ENCODE data around the gene CDH13.

The CDH13 gene

DNA sequence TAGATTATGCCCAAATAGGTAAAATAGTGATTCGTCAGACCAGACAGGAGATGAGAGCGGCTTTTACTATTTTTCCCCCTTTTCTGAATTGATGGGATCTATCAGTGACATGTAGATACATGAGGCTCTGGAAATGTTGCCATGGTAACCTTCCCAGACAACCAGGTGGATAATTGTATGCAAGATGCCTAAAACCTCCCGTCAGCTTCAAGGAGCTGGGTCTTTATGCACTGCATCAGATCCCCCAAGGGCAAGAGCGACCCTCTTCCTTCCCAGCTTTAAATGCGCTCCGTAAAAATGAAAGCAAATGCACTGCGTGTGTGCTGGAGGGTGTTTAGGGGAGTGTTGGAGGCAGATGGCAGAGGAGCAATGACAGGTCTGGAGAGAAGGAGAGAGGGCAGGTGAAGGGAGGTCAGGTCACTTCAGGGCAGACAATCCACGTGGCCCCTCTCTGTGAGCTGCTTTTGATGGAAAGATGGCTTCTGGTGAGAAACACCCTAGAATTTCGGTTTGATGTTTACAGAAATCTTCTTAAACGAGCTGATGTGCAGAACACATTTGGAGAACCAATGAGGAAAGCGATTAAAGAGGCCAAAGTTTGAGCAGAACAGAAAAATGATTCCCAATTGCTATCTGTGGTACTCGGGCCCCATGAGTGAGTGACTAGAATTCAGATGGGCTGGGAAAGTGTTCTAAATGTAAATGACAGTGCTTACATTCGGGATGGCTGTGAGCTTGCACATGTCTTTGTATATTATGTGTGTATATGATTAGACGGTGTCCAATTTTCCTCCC, 719.3 kb downstream of the CDH13 start:
- no peak overlapping the region for H3K27ac ChIP-seq (ENCODE audit: low read length)
- H3K4me1 ChIP-seq (ENCODE audit: control insufficient read depth, insufficient read depth, low read length) = no peaks in the 10 kb centered on the region
- H3K36me3 ChIP-seq (ENCODE audit: control insufficient read depth, insufficient read depth, low read length) = no peaks in the 10 kb centered on the region
- no CpG with 5 or more reads among the region's 14 CpGs for WGBS (ENCODE audit: insufficient coverage, insufficient read length)
- no peaks in the 10 kb centered on the region for H3K27me3 ChIP-seq (ENCODE audit: control insufficient read depth, insufficient read depth, low read length)
- DNase-seq (ENCODE audit: low read depth, low spot score) = no peak
- H3K9me3 ChIP-seq (ENCODE audit: control insufficient read depth, insufficient read depth, low read length) = no peaks in the 10 kb centered on the region
- H3K4me3 ChIP-seq (ENCODE audit: low read length) = no peak overlapping the region

DNA sequence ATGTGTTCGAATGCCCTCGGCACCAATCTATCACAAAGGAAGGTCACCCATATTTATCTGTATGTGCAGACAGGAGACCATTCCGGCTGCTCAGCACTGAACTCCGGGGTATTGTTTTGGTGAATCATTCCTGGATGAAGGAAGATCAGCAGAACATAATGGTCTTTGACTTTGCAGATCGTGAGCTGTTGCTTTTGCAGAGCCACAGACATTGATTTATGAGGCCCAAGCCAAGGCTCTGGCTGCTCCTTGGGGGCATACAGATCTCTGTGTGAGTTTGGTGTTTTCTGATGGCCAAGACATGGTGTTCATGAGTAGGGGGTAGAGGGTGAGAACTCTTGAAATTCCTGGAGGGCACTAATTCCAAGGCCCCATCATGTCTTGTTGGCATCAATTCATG, 722.2 kb downstream of the CDH13 start:
- Histone ChIP-seq H3K4me3 (ENCODE audit: low read length) (no peak overlapping the region), H3K9me3 (ENCODE audit: control insufficient read depth, insufficient read depth, low read length) (no peaks in the 10 kb centered on the region), H3K27ac (ENCODE audit: low read length) (no peak overlapping the region), H3K36me3 (ENCODE audit: control insufficient read depth, insufficient read depth, low read length) (no peaks in the 10 kb centered on the region), H3K4me1 (ENCODE audit: control insufficient read depth, insufficient read depth, low read length) (no peaks in the 10 kb centered on the region), H3K27me3 (ENCODE audit: control insufficient read depth, insufficient read depth, low read length) (no peaks in the 10 kb centered on the region)
- no peak for DNase-seq (ENCODE audit: low read depth, low spot score)
- no CpG with 5 or more reads among the region's 5 CpGs for WGBS (ENCODE audit: insufficient coverage, insufficient read length)

DNA sequence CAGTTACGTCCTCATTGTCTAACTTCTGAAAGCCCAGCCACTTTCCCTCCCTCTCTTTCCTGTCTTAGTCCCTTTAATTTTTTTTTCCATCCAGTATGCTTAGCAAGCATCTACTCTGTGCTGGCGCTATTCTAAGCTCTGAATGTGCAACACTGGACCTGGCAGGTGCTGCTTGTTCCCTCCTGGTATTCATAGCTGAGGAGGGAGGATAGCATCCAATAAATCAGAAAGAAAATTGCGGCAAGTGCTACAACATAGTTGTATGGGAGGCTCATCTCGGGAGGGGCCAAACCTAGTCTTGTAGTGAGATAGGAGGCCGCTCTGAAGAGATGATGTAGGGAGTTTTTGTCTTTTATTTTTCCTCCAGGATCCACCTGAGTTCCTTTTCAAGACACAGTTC, 723.7 kb downstream of the CDH13 start:
- Histone ChIP-seq H3K27me3 (ENCODE audit: control insufficient read depth, insufficient read depth, low read length) (no peaks in the 10 kb centered on the region), H3K36me3 (ENCODE audit: control insufficient read depth, insufficient read depth, low read length) (no peaks in the 10 kb centered on the region), H3K4me1 (ENCODE audit: control insufficient read depth, insufficient read depth, low read length) (no peaks in the 10 kb centered on the region), H3K9me3 (ENCODE audit: control insufficient read depth, insufficient read depth, low read length) (no peaks in the 10 kb centered on the region), H3K4me3 (ENCODE audit: low read length) (no peak overlapping the region), H3K27ac (ENCODE audit: low read length) (no peak overlapping the region)
- WGBS (ENCODE audit: insufficient coverage, insufficient read length) = no CpG with 5 or more reads among the region's 5 CpGs
- no peak for DNase-seq (ENCODE audit: low read depth, low spot score)

GRCh38 chr16:83351846-83352245, 725.1 kb downstream of the CDH13 start:
- H3K27ac ChIP-seq (ENCODE audit: low read length) = no peak overlapping the region
- no peak for DNase-seq (ENCODE audit: low read depth, low spot score)
- WGBS (ENCODE audit: insufficient coverage, insufficient read length) = no CpG with 5 or more reads among the region's 2 CpGs
- H3K9me3 ChIP-seq (ENCODE audit: control insufficient read depth, insufficient read depth, low read length) = no peaks in the 10 kb centered on the region
- no peak overlapping the region for H3K4me3 ChIP-seq (ENCODE audit: low read length)
- H3K4me1 ChIP-seq (ENCODE audit: control insufficient read depth, insufficient read depth, low read length) = no peaks in the 10 kb centered on the region
- no peaks in the 10 kb centered on the region for H3K27me3 ChIP-seq (ENCODE audit: control insufficient read depth, insufficient read depth, low read length)
- H3K36me3 ChIP-seq (ENCODE audit: control insufficient read depth, insufficient read depth, low read length) = no peaks in the 10 kb centered on the region

DNA sequence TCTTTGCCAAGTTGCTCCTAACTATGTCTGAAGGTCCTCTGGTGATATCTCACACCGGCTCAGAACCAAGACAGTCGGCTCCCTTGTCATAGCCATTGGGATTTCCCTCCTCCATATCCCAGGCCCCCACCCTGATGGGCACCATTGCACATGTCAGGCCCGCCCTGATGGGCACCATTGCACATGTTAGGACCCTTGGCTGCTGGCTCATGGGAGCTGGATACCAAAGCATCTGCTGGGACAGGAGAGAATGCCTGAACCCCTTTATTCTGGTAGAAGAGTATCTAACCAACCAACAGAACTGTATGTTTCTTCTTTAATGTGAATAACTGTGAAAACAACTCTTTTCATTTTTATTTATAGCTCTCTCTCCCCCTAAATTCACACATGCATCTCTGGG, 726.5 kb downstream of the CDH13 start:
- no CpG with 5 or more reads among the region's 3 CpGs for WGBS (ENCODE audit: insufficient coverage, insufficient read length)

DNA sequence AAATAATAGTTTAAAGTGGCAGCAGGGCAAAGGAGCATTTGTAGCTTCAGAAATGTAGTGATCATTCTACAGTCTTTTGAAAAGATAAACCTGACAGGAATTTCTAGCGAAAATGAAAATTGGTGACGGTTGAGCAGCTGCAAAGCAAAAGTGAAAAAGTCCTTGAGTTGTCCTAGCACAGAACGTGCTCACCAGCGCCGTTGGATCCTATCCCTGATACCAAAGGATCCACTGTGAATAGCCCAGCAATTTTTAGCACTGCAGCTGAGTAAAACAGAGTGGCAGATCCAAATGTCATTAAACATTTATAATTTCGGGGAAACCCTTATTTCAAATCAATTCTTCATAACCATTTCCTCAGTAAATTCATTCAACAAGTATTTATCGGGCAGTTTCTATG, 727.2 kb downstream of the CDH13 start:
- Histone ChIP-seq H3K36me3 (ENCODE audit: control insufficient read depth, insufficient read depth, low read length) (no peaks in the 10 kb centered on the region), H3K27ac (ENCODE audit: low read length) (no peak overlapping the region), H3K9me3 (ENCODE audit: control insufficient read depth, insufficient read depth, low read length) (no peaks in the 10 kb centered on the region), H3K27me3 (ENCODE audit: control insufficient read depth, insufficient read depth, low read length) (no peaks in the 10 kb centered on the region), H3K4me1 (ENCODE audit: control insufficient read depth, insufficient read depth, low read length) (no peaks in the 10 kb centered on the region), H3K4me3 (ENCODE audit: low read length) (no peak overlapping the region)
- WGBS (ENCODE audit: insufficient coverage, insufficient read length) = 100% methylated on average over 1 of the region's 7 CpGs
- no peak for DNase-seq (ENCODE audit: low read depth, low spot score)

More for the DNA sequence above, 726.5 kb downstream of the CDH13 start:
- H3K9me3 ChIP-seq (ENCODE audit: control insufficient read depth, insufficient read depth, low read length) = no peaks in the 10 kb centered on the region
- no peaks in the 10 kb centered on the region for H3K27me3 ChIP-seq (ENCODE audit: control insufficient read depth, insufficient read depth, low read length)
- no peaks in the 10 kb centered on the region for H3K4me1 ChIP-seq (ENCODE audit: control insufficient read depth, insufficient read depth, low read length)
- H3K4me3 ChIP-seq (ENCODE audit: low read length) = no peak overlapping the region
- H3K27ac ChIP-seq (ENCODE audit: low read length) = no peak overlapping the region
- DNase-seq (ENCODE audit: low read depth, low spot score) = no peak
- no peaks in the 10 kb centered on the region for H3K36me3 ChIP-seq (ENCODE audit: control insufficient read depth, insufficient read depth, low read length)

DNA sequence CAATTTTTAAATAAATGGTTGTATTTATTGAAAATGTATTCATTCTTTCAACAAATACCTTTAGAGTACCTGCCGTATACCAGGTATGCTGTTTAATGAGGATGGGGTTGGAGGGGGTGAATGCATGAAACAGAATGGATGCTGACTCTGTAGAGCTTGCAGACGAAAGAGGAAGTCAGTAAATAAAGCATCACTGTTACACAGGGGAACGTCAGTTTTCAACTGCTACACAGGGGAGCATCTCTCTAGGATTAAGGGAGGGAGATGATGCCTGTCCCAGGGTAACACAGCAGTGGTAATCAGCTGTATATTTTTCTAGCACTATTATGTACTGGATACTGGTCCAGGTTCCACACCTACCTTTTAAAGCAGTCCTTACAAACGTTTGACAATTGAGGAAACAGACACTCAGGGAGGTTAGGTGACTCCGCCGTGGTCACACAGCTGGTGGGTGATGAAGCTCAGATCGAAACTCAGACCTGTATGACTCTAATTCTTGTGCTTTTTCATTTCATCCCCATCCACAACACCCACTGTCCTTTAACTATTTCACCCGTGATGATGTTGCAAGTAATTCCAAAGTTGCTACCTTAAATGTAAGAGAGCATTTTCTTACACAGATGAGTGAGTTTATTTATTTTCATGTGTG, 728.9 kb downstream of the CDH13 start:
- H3K4me3 ChIP-seq (ENCODE audit: low read length) = no peak overlapping the region
- no peaks in the 10 kb centered on the region for H3K9me3 ChIP-seq (ENCODE audit: control insufficient read depth, insufficient read depth, low read length)
- no peaks in the 10 kb centered on the region for H3K27me3 ChIP-seq (ENCODE audit: control insufficient read depth, insufficient read depth, low read length)
- no peak overlapping the region for H3K27ac ChIP-seq (ENCODE audit: low read length)
- H3K36me3 ChIP-seq (ENCODE audit: control insufficient read depth, insufficient read depth, low read length) = no peaks in the 10 kb centered on the region
- no peak for DNase-seq (ENCODE audit: low read depth, low spot score)
- H3K4me1 ChIP-seq (ENCODE audit: control insufficient read depth, insufficient read depth, low read length) = no peaks in the 10 kb centered on the region
- no CpG with 5 or more reads among the region's 8 CpGs for WGBS (ENCODE audit: insufficient coverage, insufficient read length)

DNA sequence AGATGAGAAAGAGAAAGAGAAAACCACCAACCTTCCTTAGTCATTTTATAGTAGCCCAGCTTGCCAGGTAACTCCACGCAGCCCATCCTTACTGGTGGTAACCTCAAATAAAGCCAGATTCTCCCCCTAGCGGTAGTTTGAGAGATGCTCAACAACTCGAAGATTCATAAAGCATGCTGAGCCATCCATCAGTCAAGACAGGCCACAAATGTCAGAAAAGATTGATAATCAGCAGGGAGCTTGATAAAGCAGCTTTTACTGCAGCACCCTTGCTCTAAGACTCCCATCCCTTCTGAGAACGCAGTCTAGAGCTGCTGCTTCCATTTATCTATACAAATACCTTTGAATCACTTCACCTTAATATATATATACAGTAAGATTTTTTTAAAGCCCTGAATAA, 729.5 kb downstream of the CDH13 start:
- Histone ChIP-seq H3K4me1 (ENCODE audit: control insufficient read depth, insufficient read depth, low read length) (no peaks in the 10 kb centered on the region), H3K27me3 (ENCODE audit: control insufficient read depth, insufficient read depth, low read length) (no peaks in the 10 kb centered on the region), H3K4me3 (ENCODE audit: low read length) (no peak overlapping the region), H3K27ac (ENCODE audit: low read length) (no peak overlapping the region), H3K36me3 (ENCODE audit: control insufficient read depth, insufficient read depth, low read length) (no peaks in the 10 kb centered on the region), H3K9me3 (ENCODE audit: control insufficient read depth, insufficient read depth, low read length) (no peaks in the 10 kb centered on the region)
- WGBS (ENCODE audit: insufficient coverage, insufficient read length) = no CpG with 5 or more reads among the region's 4 CpGs
- DNase-seq (ENCODE audit: low read depth, low spot score) = peak; percentile 20

DNA sequence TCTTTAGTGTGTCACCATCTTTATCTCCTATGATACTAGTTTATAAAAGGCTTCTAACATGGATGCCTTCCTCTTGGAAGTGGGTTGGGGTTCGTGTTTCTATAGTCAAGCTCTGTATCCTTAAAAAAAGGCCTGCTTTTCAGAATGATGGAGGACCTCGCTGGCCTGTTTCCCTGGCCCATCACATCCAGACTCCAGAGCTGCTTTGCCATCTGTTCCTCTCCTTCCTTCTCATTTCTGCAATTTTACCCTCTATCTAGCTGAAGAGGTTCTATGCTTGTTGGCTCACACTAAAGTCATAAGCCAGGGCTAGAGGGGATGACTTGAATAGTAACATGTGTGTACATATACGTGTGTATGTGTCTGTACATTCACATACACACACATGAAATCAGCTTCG, 730.2 kb downstream of the CDH13 start:
- Histone ChIP-seq H3K27me3 (ENCODE audit: control insufficient read depth, insufficient read depth, low read length) (no peaks in the 10 kb centered on the region), H3K4me3 (ENCODE audit: low read length) (no peak overlapping the region)
- WGBS (ENCODE audit: insufficient coverage, insufficient read length) = no CpG with 5 or more reads among the region's 4 CpGs

DNA sequence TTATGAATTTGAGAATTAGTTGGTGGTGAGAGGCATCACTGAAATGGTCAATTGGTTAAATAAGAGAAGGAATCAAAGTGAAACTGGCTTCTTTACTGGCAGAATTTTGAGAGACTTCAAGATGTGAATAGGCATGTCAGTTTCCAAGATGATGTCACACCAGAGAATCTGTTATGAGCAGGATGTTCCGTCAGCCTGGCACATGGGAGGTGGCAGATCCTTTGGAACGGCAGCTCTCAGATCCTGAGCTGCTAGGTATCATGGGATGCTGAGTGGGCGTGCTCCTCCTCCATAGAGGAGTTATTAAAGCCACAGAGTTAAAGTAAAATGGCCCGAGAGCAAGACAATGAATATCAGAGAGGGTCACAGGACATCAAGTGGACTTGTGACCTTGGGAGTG, 736.8 kb downstream of the CDH13 start:
- WGBS (ENCODE audit: insufficient coverage, insufficient read length) = no CpG with 5 or more reads among the region's 4 CpGs
- DNase-seq (ENCODE audit: low read depth, low spot score) = no peak
- no peaks in the 10 kb centered on the region for H3K4me1 ChIP-seq (ENCODE audit: control insufficient read depth, insufficient read depth, low read length)
- H3K27ac ChIP-seq (ENCODE audit: low read length) = no peak overlapping the region
- no peak overlapping the region for H3K4me3 ChIP-seq (ENCODE audit: low read length)
- H3K9me3 ChIP-seq (ENCODE audit: control insufficient read depth, insufficient read depth, low read length) = no peaks in the 10 kb centered on the region
- no peaks in the 10 kb centered on the region for H3K36me3 ChIP-seq (ENCODE audit: control insufficient read depth, insufficient read depth, low read length)
- no peaks in the 10 kb centered on the region for H3K27me3 ChIP-seq (ENCODE audit: control insufficient read depth, insufficient read depth, low read length)

More for the DNA sequence above, 730.2 kb downstream of the CDH13 start:
- Histone ChIP-seq H3K36me3 (ENCODE audit: control insufficient read depth, insufficient read depth, low read length) (no peaks in the 10 kb centered on the region), H3K27ac (ENCODE audit: low read length) (no peak overlapping the region), H3K9me3 (ENCODE audit: control insufficient read depth, insufficient read depth, low read length) (no peaks in the 10 kb centered on the region), H3K4me1 (ENCODE audit: control insufficient read depth, insufficient read depth, low read length) (no peaks in the 10 kb centered on the region)
- no peak for DNase-seq (ENCODE audit: low read depth, low spot score)

DNA sequence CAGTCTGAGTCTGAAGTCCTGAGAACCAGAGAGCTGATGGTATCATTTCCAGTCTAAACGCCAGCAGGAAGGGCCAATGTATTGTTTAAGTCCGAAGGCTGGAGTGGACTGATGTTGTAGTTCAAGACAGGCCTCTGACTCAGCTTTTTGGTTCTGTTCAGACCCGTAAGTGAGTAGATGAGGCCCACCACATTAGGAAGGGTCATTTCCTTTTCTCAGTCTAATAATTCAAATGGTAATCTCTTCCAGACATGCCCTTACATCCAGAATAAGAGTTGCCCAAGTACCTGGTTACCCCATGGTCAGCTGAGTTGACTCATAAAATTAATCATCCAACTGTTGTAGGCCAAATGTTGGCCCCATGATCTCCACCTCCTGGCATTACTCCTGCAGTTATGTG, 738.4 kb downstream of the CDH13 start:
- Histone ChIP-seq H3K27me3 (ENCODE audit: control insufficient read depth, insufficient read depth, low read length) (no peaks in the 10 kb centered on the region), H3K9me3 (ENCODE audit: control insufficient read depth, insufficient read depth, low read length) (no peaks in the 10 kb centered on the region), H3K4me3 (ENCODE audit: low read length) (no peak overlapping the region), H3K27ac (ENCODE audit: low read length) (no peak overlapping the region), H3K4me1 (ENCODE audit: control insufficient read depth, insufficient read depth, low read length) (no peaks in the 10 kb centered on the region), H3K36me3 (ENCODE audit: control insufficient read depth, insufficient read depth, low read length) (no peaks in the 10 kb centered on the region)
- DNase-seq (ENCODE audit: low read depth, low spot score) = no peak
- no CpG with 5 or more reads among the region's 3 CpGs for WGBS (ENCODE audit: insufficient coverage, insufficient read length)
